K562 (cell line): ENCODE results near the gene CDK11B. TPM values are rescaled to one million over a fixed set of nuclear protein-coding genes. Genes with fewer than 3 reads are reported as not detected.
A peak's percentile ranks its signal among the peaks of the same experiment; 100 is the strongest.

Source experiments
- E2F3 ChIP-seq: fragments of 250-450 bp; sonication (Bioruptor Pico); IDR thresholded peaks from 2 replicates; pipeline ENCODE4 v1.4.0; 2020; ENCODE audit warnings: mild to moderate bottlenecking
- THAP12 ChIP-seq: fragments of 250-450 bp; sonication (Bioruptor Pico); IDR thresholded peaks from 2 replicates; pipeline ENCODE4 v1.9.0; 2021; ENCODE audit warnings: mild to moderate bottlenecking, inconsistent platforms
- ZNF511 ChIP-seq: sonication (generic); formaldehyde crosslinking; IDR thresholded peaks from 2 replicates; pipeline ENCODE4 v1.8.0; 2022; ENCODE audit warnings: mild to moderate bottlenecking, missing genetic modification reagents
- polyA plus RNA-seq, 8 experiments: library from polyadenylated mRNA; depleted of rRNA in 4 of 8; stranded (reverse) in 5 of 8; unstranded in 3 of 8; fragments of >200 nt; fragmentation: Nextera tagmentation in 2 of 8; fragmentation: Illumina TruSeq in 1 of 8; extraction: Ambion mirVana in 2 of 8; extraction: Trizol in 1 of 8; gene quantifications; 2 replicates each; pipeline versions ENCODE4 v1.2.1 to v1.2.3, GENCODE V29; 2011 to 2014; ENCODE audit warnings: inconsistent platforms in 1 of 8, missing spikeins in 1 of 8
- total RNA-seq, 7 experiments: library from RNA; depleted of rRNA in 6 of 7; stranded (reverse); fragments of >200 nt in 6 of 7; fragmentation: Illumina TruSeq in 2 of 7; extraction: Trizol in 2 of 7; gene quantifications; 2 replicates each; pipeline versions ENCODE4 v1.2.1 to v1.2.3, GENCODE V29; 2011 to 2021; ENCODE audit warnings: low replicate concordance in 1 of 7

The CDK11B gene
- total and polyA plus RNA-seq, 9 of the 15 experiments (the other 6 are each of a cell fraction or from before 2014, with no cell fraction given) = 2.8 to 52.2 (median 19.5) TPM

GRCh38 chr1:1599935-1600860, 58.6 kb downstream of the CDK11B start, which contains the start of gene FNDC10 (continued):
- 0 out of 2 replicates have a peak, but pooled peaks have one; percentile 21 for TF ChIP-seq THAP12
- TF ChIP-seq E2F3 (CRISPR knock-in tag) = 0 out of 2 replicates have a peak, but pooled peaks have one; percentile 47
- peak; percentile 56; the same call in 1 of the 2 replicates for TF ChIP-seq ZNF511
